Measurements from ENCODE around the gene VPS52. TPM values are rescaled to one million over a fixed set of nuclear protein-coding genes. Genes with fewer than 3 reads are reported as not detected.

Gene VPS52
- polyA plus RNA-seq, 1 donor from 2014 or later: 29.1 TPM

- Histone ChIP-seq H3K36me3 (ENCODE audit: insufficient read depth, low read length) (peaks cover 12% of the 10 kb centered on the region), H3F3A (ENCODE audit: insufficient read depth, low read length, poor library complexity, severe bottlenecking) (no peaks in the 10 kb centered on the region), H3K27ac (ENCODE audit: low read length) (peak overlapping the region; percentile 96), H3K4me2 (ENCODE audit: low read length) (no peak overlapping the region), H2AFZ (ENCODE audit: low read depth, low read length) (no peak overlapping the region), H4K20me1 (ENCODE audit: insufficient read depth) (no peaks in the 10 kb centered on the region), H3K9ac (ENCODE audit: low read length) (peak overlapping the region; percentile 99), H3K79me2 (replicated peaks; ENCODE audit: insufficient read depth, low read length) (peaks cover 41% of the 10 kb centered on the region), H3K4me3 (ENCODE audit: low read length) (peak overlapping the region; percentile 94), H3K9me3 (ENCODE audit: low read length) (no peaks in the 10 kb centered on the region), H3K27me3 (ENCODE audit: insufficient read depth, low read depth, low read length) (no peaks in the 10 kb centered on the region), H3K9me2 (ENCODE audit: insufficient read depth, low read length) (no peaks in the 10 kb centered on the region)
- TF ChIP-seq SMC3 (conservative IDR thresholded peaks at IDR 0.05; ENCODE audit: poor library complexity) (no peak), REST (IDR thresholded peaks at IDR 0.05; ENCODE audit: borderline replicate concordance) (peak; percentile 15), EP300 (conservative IDR thresholded peaks at IDR 0.05; ENCODE audit: poor library complexity, severe bottlenecking) (no peak)
Measured at GRCh38 chr6:33206027-33206863, 65.4 kb downstream of the VPS52 start.

GRCh38 chr6:33205191-33206026 lies 66.3 kb downstream of the VPS52 start:
- Histone ChIP-seq H3K4me2 (ENCODE audit: low read length) (peak overlapping the region; percentile 98), H3K79me2 (replicated peaks; ENCODE audit: insufficient read depth, low read length) (peaks cover 46% of the 10 kb centered on the region), H3K4me3 (ENCODE audit: low read length) (peak overlapping the region; percentile 81), H3K36me3 (ENCODE audit: insufficient read depth, low read length) (peaks cover 12% of the 10 kb centered on the region), H2AFZ (ENCODE audit: low read depth, low read length) (no peak overlapping the region), H3K9ac (ENCODE audit: low read length) (peak overlapping the region; percentile 78), H3K27ac (ENCODE audit: low read length) (peak overlapping the region; percentile 71), H3K9me3 (ENCODE audit: low read length) (no peaks in the 10 kb centered on the region), H4K20me1 (ENCODE audit: insufficient read depth) (no peaks in the 10 kb centered on the region), H3F3A (ENCODE audit: insufficient read depth, low read length, poor library complexity, severe bottlenecking) (no peaks in the 10 kb centered on the region), H3K27me3 (ENCODE audit: insufficient read depth, low read depth, low read length) (no peaks in the 10 kb centered on the region), H3K9me2 (ENCODE audit: insufficient read depth, low read length) (no peaks in the 10 kb centered on the region)
- TF ChIP-seq RAD21 (conservative IDR thresholded peaks at IDR 0.05) (no peak), CTCF (IDR thresholded peaks at IDR 0.05; ENCODE audit: poor library complexity, severe bottlenecking) (peak; percentile 53)

Data from neural cell (in vitro differentiated cells).